Sigmoid colon (tissue), 3 donors: ENCODE results near the gene MRPL1.
"Not testable (repeated sequence)": the region's sequence is repeated elsewhere in the genome, so short reads cannot be mapped to it uniquely, and the experiment has no call there.

Experiments
- POLR2A ChIP-seq, 2 donors: fragments of 450-650 bp; IDR thresholded peaks; one replicate each; pipeline ENCODE4 v1.6.1; 2016; ENCODE audit warnings: antibody characterized with exemption in 2 of 2, mild to moderate bottlenecking in 2 of 2, moderate library complexity in 2 of 2
- TF ChIP-seq, protein P1 (sequence below), 4 experiments: fragments of 450-650 bp in 3 of 4; fragments of 200-600 bp in 1 of 4; IDR thresholded peaks; one replicate each; pipeline ENCODE4 v1.5.1; 2016 to 2019; ENCODE audit warnings: antibody characterized with exemption in 4 of 4, mild to moderate bottlenecking in 3 of 4, moderate library complexity in 2 of 4

DNA sequence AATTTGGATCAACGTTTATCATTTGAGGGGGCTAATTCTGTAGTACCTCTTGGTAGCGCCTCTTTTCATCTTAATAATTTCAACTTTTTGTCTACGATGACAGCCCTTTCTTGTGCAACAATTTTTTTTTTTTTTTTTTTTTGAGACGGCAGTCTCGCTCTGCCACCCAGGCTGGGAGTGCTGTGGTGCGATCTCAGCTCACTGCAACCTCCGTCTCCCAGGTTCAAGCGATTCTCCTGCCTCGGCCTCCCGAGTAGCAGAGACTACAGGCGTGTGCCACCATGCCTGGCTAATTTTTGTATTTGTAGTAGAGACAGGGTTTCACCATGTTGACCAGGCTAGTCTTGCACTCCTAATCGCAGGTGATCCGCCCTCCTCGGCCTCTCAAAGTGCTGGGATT lies 711 bp downstream of the MRPL1 start:
- TF ChIP-seq, protein P1, sequence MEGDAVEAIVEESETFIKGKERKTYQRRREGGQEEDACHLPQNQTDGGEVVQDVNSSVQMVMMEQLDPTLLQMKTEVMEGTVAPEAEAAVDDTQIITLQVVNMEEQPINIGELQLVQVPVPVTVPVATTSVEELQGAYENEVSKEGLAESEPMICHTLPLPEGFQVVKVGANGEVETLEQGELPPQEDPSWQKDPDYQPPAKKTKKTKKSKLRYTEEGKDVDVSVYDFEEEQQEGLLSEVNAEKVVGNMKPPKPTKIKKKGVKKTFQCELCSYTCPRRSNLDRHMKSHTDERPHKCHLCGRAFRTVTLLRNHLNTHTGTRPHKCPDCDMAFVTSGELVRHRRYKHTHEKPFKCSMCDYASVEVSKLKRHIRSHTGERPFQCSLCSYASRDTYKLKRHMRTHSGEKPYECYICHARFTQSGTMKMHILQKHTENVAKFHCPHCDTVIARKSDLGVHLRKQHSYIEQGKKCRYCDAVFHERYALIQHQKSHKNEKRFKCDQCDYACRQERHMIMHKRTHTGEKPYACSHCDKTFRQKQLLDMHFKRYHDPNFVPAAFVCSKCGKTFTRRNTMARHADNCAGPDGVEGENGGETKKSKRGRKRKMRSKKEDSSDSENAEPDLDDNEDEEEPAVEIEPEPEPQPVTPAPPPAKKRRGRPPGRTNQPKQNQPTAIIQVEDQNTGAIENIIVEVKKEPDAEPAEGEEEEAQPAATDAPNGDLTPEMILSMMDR (IDR thresholded peaks at IDR 0.05): not testable (repeated sequence)
- TF ChIP-seq POLR2A (IDR thresholded peaks at IDR 0.05): not testable (repeated sequence)
